T47D (cell line): Measurements from ENCODE around the gene INTS12.

ENCODE experiments used
- DNase-seq, 2 experiments: peaks; one replicate each; pipeline versions ENCODE4 v3.0.0 to v3.0.0-alpha.2; 2011 to 2012; ENCODE audit warnings: low read depth in 1 of 2, low spot score in 1 of 2
- JUND ChIP-seq: IDR thresholded peaks from 2 replicates; pipeline ENCODE4 v1.6.1; 2012; ENCODE audit warnings: low read depth
- in situ Hi-C: cut with HindIII; loops from 2 replicates; pipeline ENCODE4 v1.10.0; 2016; ENCODE audit warnings: low sequenced_read_pairs, low pct_unique_long_range_greater_than_20kb

The INTS12 gene

GRCh38 chr4:105670684-105671083 is 37.8 kb downstream of the INTS12 start:
- no peak for TF ChIP-seq JUND
- no peak for DNase-seq
- in situ Hi-C loops, result no loop called here

- peak in 1 of 2 experiments; percentile 51 for DNase-seq
- in situ Hi-C loops, result no loop called here
- no peak for TF ChIP-seq JUND
Observed at GRCh38 chr4:105666693-105667092, 41.8 kb downstream of the INTS12 start.

GRCh38 chr4:105662935-105663675 is 45.4 kb downstream of the INTS12 start:
- no peak for TF ChIP-seq JUND
- in situ Hi-C loops, result no loop called here

GRCh38 chr4:105661028-105661427 is 47.5 kb downstream of the INTS12 start:
- in situ Hi-C loops, result no loop called here
- TF ChIP-seq JUND, result no peak
- no peak for DNase-seq

More at GRCh38 chr4:105662935-105663675, 45.4 kb downstream of the INTS12 start:
- DNase-seq, result no peak

- TF ChIP-seq JUND, result no peak
- no peak for DNase-seq
- in situ Hi-C loops, result no loop called here
Observed at GRCh38 chr4:105659190-105659589, 49.3 kb downstream of the INTS12 start.

- DNase-seq, result no peak
- TF ChIP-seq JUND, result no peak
- in situ Hi-C loops, result no loop called here
Observed at GRCh38 chr4:105657117-105657765, 51.2 kb downstream of the INTS12 start.

GRCh38 chr4:105652286-105652888 is 56.1 kb downstream of the INTS12 start:
- no peak for DNase-seq
- in situ Hi-C loops, result no loop called here
- no peak for TF ChIP-seq JUND

- in situ Hi-C loops, result no loop called here
- no peak for DNase-seq
- TF ChIP-seq JUND, result no peak
Observed at GRCh38 chr4:105651884-105652283, 56.6 kb downstream of the INTS12 start.

- in situ Hi-C loops, result no loop called here
- no peak for TF ChIP-seq JUND
- DNase-seq, result no peak
Observed at GRCh38 chr4:105650190-105650589, 58.3 kb downstream of the INTS12 start.

- in situ Hi-C loops, result no loop called here
- DNase-seq, result no peak
- TF ChIP-seq JUND, result no peak
Observed at GRCh38 chr4:105645440-105645839, 63.0 kb downstream of the INTS12 start.

- no peak for DNase-seq
- no peak for TF ChIP-seq JUND
- in situ Hi-C loops, result no loop called here
Observed at GRCh38 chr4:105644257-105644656, 64.2 kb downstream of the INTS12 start.

- in situ Hi-C loops, result no loop called here
- no peak for TF ChIP-seq JUND
- DNase-seq, result no peak
Observed at GRCh38 chr4:105641845-105642244, 66.6 kb downstream of the INTS12 start.

- in situ Hi-C loops, result no loop called here
- DNase-seq, result peak in 1 of 2 experiments; percentile 36
- TF ChIP-seq JUND, result no peak
Observed at GRCh38 chr4:105637408-105638176, 70.9 kb downstream of the INTS12 start.
